22Rv1 (cell line): ENCODE measurements around the gene TSPYL2.

Experiments
- CTCF ChIP-seq: fragments of 450-650 bp; IDR thresholded peaks from 2 replicates; pipeline ENCODE4 v1.5.1; 2017; ENCODE audit warnings: mild to moderate bottlenecking
- ZFX ChIP-seq: fragments of 450-650 bp; IDR thresholded peaks from 2 replicates; pipeline ENCODE4 v1.6.1; 2017; ENCODE audit warnings: antibody characterized with exemption, borderline replicate concordance

DNA sequence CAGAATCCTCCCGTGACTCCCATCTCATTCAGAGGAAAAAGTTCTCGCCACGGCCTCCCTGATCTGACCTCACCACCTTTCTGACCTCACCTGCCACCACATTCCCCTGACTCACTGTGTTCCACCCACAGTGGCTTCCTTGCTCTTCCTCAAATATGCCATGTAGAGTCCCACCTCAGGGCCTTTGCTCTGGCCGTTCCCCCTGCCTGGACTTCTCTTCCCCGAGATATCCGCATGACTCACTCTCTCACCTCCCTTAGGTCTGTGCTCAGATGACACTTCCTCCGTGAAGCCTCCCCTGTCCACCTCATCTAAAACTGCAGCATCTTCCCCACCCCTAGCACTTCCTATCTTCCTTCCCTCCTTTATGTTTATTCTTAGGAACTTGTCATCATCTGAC is 7.2 kb upstream of the TSPYL2 start:
- TF ChIP-seq CTCF (no peak), ZFX (no peak)
